Liver (tissue), 9 donors: Measurements from ENCODE around the gene KCNJ5. TPM values are rescaled to one million over a fixed set of nuclear protein-coding genes. Genes with fewer than 3 reads are reported as not detected.

Experiments used
- DNase-seq: peaks from one replicate; pipeline ENCODE4 v3.0.0-alpha.2; 2017; ENCODE audit warnings: low spot score
- H3K27ac ChIP-seq, 2 donors: one replicate each; pipeline ENCODE4 v1.7.0; 2013; ENCODE audit warnings: inconsistent platforms in 2 of 2, low read length in 2 of 2, control low read depth in 1 of 2, low read depth in 1 of 2, mild to moderate bottlenecking in 1 of 2
- H3K27me3 ChIP-seq, 4 donors: one replicate each; pipeline versions ENCODE4 v1.6.1 to v1.7.0; 2013; ENCODE audit warnings: low read length in 3 of 4, inconsistent platforms in 1 of 4, mild to moderate bottlenecking in 1 of 4, moderate library complexity in 1 of 4; ENCODE audit not compliant: control insufficient read depth in 4 of 4, insufficient read depth in 4 of 4
- H3K36me3 ChIP-seq, 4 donors: one replicate each; pipeline versions ENCODE4 v1.6.1 to v1.7.0; 2013; ENCODE audit warnings: low read length in 3 of 4, mild to moderate bottlenecking in 3 of 4, low read depth in 1 of 4, moderate library complexity in 1 of 4; ENCODE audit not compliant: control insufficient read depth in 4 of 4, insufficient read depth in 3 of 4
- H3K4me1 ChIP-seq, 4 donors: one replicate each; pipeline versions ENCODE4 v1.6.1 to v1.7.0; 2013; ENCODE audit warnings: low read length in 3 of 4, mild to moderate bottlenecking in 3 of 4, moderate library complexity in 1 of 4; ENCODE audit not compliant: control insufficient read depth in 4 of 4, insufficient read depth in 4 of 4
- H3K4me3 ChIP-seq, 3 donors: one replicate each; pipeline versions ENCODE4 v1.6.1 to v1.7.0; 2013; ENCODE audit warnings: low read length in 3 of 3, control low read depth in 1 of 3, low read depth in 1 of 3, mild to moderate bottlenecking in 1 of 3
- H3K9ac ChIP-seq, 2 donors: one replicate each; pipeline ENCODE4 v1.7.0; 2013; ENCODE audit warnings: low read length in 2 of 2, mild to moderate bottlenecking in 2 of 2, moderate library complexity in 2 of 2, control low read depth in 1 of 2, low read depth in 1 of 2
- H3K9me3 ChIP-seq, 4 donors: one replicate each; pipeline versions ENCODE4 v1.6.1 to v1.7.0; 2013; ENCODE audit warnings: low read length in 3 of 4; ENCODE audit not compliant: control insufficient read depth in 4 of 4
- CTCF ChIP-seq: fragments of 150-350 bp; IDR thresholded peaks from 2 replicates; pipeline ENCODE4 v1.5.1; 2017; ENCODE audit warnings: improper control_type of control experiment, low read depth, low read length; ENCODE audit not compliant: missing input control
- EGR1 ChIP-seq, 2 donors: IDR thresholded peaks; 2 replicates each; pipeline ENCODE4 v1.6.1; 2016 to 2018; ENCODE audit warnings: antibody characterized with exemption in 2 of 2, low read depth in 2 of 2
- FOXA1 ChIP-seq: IDR thresholded peaks from 2 replicates; pipeline ENCODE4 v1.6.1; 2016; ENCODE audit warnings: antibody characterized with exemption
- FOXA2 ChIP-seq: IDR thresholded peaks from 2 replicates; pipeline ENCODE4 v1.6.1; 2016; ENCODE audit warnings: antibody characterized with exemption
- HNF4A ChIP-seq, 2 donors: conservative IDR thresholded peaks; 2 replicates each; pipeline ENCODE4 v1.6.1; 2016; ENCODE audit warnings: antibody characterized with exemption in 2 of 2, mild to moderate bottlenecking in 2 of 2
- HNF4G ChIP-seq: IDR thresholded peaks from 2 replicates; pipeline ENCODE4 v1.6.1; 2016; ENCODE audit warnings: antibody characterized with exemption
- JUND ChIP-seq, 2 donors: IDR thresholded peaks; 2 replicates each; pipeline ENCODE4 v1.6.1; 2016; ENCODE audit warnings: antibody characterized with exemption in 2 of 2
- NR2F2 ChIP-seq: IDR thresholded peaks from 2 replicates; pipeline ENCODE4 v1.6.1; 2016; ENCODE audit warnings: antibody characterized with exemption
- RAD21 ChIP-seq, 2 donors: IDR thresholded peaks; 2 replicates each; pipeline ENCODE4 v1.6.1; 2016; ENCODE audit warnings: antibody characterized with exemption in 2 of 2, mild to moderate bottlenecking in 2 of 2
- SP1 ChIP-seq: IDR thresholded peaks from 2 replicates; pipeline ENCODE4 v1.6.1; 2018; ENCODE audit warnings: antibody characterized with exemption, mild to moderate bottlenecking
- TAF1 ChIP-seq: conservative IDR thresholded peaks from 2 replicates; pipeline ENCODE4 v1.6.1; 2016; ENCODE audit warnings: antibody characterized with exemption, mild to moderate bottlenecking
- YY1 ChIP-seq: IDR thresholded peaks from 2 replicates; pipeline ENCODE4 v1.6.1; 2016; ENCODE audit warnings: antibody characterized with exemption, mild to moderate bottlenecking
- ZBTB33 ChIP-seq: IDR thresholded peaks from 2 replicates; pipeline ENCODE4 v1.6.1; 2016; ENCODE audit warnings: antibody characterized with exemption
- WGBS: extraction: QIAGEN DNeasy Blood & Tissue Kit; methylation state at CpG from one replicate; pipeline ENCODE4 v1.1.7; 2013; 5-methylcytosine and 5-hydroxymethylcytosine counted together
- polyA plus RNA-seq, 2 donors: library from polyadenylated mRNA; stranded (reverse) in 1 of 2; unstranded in 1 of 2; fragments of 200-250 nt in 1 of 2; fragments of >200 nt in 1 of 2; fragmentation: Nextera tagmentation in 1 of 2; extraction: Ambion mirVana in 1 of 2; gene quantifications; one replicate each; pipeline versions ENCODE4 v1.2.1 to v1.2.3, GENCODE V29; 2013 to 2015
- total RNA-seq, 2 donors: library from RNA; depleted of rRNA; stranded (reverse); fragments of >200 nt; gene quantifications; one replicate each; pipeline ENCODE4 v1.2.3, GENCODE V29; 2014
- TF ChIP-seq, protein P1 (sequence below): IDR thresholded peaks from 2 replicates; pipeline ENCODE4 v1.6.1; 2016; ENCODE audit warnings: antibody characterized with exemption
- TF ChIP-seq, protein P2 (sequence below): IDR thresholded peaks from 2 replicates; pipeline ENCODE4 v1.6.1; 2016; ENCODE audit warnings: antibody characterized with exemption
- TF ChIP-seq, protein P3 (sequence below): IDR thresholded peaks from 2 replicates; pipeline ENCODE4 v1.6.1; 2016; ENCODE audit warnings: antibody characterized with exemption, mild to moderate bottlenecking
- donor health status: healthy.
- donor health status: healthy.
- donor health status: healthy.
- donor health status: healthy.
- donor health status: healthy.

Gene KCNJ5
- total and polyA plus RNA-seq, 4 donors: 0.04 to 0.08 (median 0.06) TPM

DNA sequence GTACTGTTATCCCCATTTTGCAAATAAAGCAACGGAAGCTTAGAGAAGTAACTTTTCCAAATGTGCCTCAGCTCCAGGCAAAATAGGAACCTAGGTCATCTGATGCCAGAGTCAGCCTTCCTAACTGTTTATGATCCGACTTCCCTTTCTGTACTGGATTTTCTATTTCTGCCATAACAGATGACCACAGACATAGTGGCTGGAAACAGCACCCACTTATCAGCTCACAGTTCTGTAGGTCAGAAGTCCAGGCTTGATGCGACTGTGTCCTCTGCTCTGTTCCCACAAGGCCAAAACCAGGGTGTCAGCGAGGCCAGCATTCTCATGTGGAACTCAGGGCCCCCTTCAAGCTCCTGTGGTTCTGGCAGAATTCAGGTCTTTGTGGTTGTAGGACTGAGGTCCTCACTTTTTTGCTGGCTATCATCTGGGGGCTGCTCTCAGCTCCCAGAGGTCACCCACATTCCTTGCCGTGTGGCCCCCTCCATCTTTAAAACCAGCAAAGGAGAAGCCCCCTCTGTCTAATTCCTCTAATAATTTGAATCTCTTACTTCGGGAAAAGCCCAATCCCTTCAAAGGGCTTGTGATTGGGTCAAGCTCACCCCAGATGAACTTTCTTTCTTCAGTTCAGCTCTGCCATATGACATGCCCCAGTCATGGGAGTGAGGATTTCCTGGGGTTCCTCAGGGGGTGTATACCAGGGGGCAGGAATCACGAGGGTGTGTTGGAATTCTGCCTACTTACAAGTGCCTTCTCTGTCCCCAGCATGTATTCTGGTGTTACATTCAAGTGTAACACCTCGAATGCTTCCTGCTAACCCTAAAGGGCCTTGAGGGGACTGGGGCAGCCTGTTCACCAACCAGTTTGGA, 15.3 kb downstream of the KCNJ5 start:
- WGBS: 69% methylated on average over 8 of the region's 8 CpGs
- no peak for DNase-seq
- H3K27me3 ChIP-seq: peaks cover 0 to 7% (median 3%) of the 10 kb centered on the region in 4 donors
- no peak overlapping the region for H3K9ac ChIP-seq
- H3K36me3 ChIP-seq: no peaks in the 10 kb centered on the region
- H3K4me1 ChIP-seq: peaks cover under 1 to 11% (median 6%) of the 10 kb centered on the region in 4 donors
- H3K27ac ChIP-seq: no peak overlapping the region
- peak overlapping the region in 1 of 3 donors; percentile 54 for H3K4me3 ChIP-seq
- TF ChIP-seq SP1 (no peak), FOXA2 (no peak), RAD21 (IDR thresholded peaks at IDR 0.05) (no peak), HNF4A (conservative IDR thresholded peaks at IDR 0.05) (no peak), NR2F2 (no peak), JUND (IDR thresholded peaks at IDR 0.05) (no peak), HNF4G (no peak), CTCF (no peak), YY1 (no peak), TAF1 (no peak), ZBTB33 (no peak), EGR1 (IDR thresholded peaks at IDR 0.05; ENCODE audit: low read depth in 2 of 2) (no peak), FOXA1 (no peak)
- TF ChIP-seq, protein P1, sequence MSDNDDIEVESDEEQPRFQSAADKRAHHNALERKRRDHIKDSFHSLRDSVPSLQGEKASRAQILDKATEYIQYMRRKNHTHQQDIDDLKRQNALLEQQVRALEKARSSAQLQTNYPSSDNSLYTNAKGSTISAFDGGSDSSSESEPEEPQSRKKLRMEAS: no peak
- TF ChIP-seq, protein P2, sequence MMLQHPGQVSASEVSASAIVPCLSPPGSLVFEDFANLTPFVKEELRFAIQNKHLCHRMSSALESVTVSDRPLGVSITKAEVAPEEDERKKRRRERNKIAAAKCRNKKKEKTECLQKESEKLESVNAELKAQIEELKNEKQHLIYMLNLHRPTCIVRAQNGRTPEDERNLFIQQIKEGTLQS: no peak
- TF ChIP-seq, protein P3, sequence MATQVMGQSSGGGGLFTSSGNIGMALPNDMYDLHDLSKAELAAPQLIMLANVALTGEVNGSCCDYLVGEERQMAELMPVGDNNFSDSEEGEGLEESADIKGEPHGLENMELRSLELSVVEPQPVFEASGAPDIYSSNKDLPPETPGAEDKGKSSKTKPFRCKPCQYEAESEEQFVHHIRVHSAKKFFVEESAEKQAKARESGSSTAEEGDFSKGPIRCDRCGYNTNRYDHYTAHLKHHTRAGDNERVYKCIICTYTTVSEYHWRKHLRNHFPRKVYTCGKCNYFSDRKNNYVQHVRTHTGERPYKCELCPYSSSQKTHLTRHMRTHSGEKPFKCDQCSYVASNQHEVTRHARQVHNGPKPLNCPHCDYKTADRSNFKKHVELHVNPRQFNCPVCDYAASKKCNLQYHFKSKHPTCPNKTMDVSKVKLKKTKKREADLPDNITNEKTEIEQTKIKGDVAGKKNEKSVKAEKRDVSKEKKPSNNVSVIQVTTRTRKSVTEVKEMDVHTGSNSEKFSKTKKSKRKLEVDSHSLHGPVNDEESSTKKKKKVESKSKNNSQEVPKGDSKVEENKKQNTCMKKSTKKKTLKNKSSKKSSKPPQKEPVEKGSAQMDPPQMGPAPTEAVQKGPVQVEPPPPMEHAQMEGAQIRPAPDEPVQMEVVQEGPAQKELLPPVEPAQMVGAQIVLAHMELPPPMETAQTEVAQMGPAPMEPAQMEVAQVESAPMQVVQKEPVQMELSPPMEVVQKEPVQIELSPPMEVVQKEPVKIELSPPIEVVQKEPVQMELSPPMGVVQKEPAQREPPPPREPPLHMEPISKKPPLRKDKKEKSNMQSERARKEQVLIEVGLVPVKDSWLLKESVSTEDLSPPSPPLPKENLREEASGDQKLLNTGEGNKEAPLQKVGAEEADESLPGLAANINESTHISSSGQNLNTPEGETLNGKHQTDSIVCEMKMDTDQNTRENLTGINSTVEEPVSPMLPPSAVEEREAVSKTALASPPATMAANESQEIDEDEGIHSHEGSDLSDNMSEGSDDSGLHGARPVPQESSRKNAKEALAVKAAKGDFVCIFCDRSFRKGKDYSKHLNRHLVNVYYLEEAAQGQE: no peak
- no peaks in the 10 kb centered on the region for H3K9me3 ChIP-seq
